HG03342 (cell line): Measurements from ENCODE around the gene ADAM12.

Experiments
- ATAC-seq: cut with Tn5 transposase; IDR thresholded peaks from one replicate; pipeline ENCODE4 v1.9.1; 2021; ENCODE audit warnings: mild to moderate bottlenecking, moderate library complexity; ENCODE audit not compliant: unreplicated experiment

ADAM12 gene

DNA sequence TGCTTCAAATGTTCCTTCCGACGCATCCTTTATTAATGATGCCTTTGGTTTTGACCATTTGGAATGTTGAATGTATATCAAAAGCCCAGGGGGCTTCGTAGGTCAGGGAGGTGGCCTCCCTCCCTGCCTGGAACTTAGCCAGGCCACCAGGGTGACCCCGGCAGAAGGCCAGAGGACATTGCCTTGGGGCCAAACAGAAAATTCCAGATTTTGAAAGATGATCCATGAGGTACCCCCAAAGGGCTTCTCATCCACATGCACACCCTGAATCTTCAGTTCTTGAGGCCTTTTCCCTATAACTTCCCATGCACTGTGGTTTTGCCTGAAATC, 171.7 kb downstream of the ADAM12 start:
- ATAC-seq: no peak

DNA sequence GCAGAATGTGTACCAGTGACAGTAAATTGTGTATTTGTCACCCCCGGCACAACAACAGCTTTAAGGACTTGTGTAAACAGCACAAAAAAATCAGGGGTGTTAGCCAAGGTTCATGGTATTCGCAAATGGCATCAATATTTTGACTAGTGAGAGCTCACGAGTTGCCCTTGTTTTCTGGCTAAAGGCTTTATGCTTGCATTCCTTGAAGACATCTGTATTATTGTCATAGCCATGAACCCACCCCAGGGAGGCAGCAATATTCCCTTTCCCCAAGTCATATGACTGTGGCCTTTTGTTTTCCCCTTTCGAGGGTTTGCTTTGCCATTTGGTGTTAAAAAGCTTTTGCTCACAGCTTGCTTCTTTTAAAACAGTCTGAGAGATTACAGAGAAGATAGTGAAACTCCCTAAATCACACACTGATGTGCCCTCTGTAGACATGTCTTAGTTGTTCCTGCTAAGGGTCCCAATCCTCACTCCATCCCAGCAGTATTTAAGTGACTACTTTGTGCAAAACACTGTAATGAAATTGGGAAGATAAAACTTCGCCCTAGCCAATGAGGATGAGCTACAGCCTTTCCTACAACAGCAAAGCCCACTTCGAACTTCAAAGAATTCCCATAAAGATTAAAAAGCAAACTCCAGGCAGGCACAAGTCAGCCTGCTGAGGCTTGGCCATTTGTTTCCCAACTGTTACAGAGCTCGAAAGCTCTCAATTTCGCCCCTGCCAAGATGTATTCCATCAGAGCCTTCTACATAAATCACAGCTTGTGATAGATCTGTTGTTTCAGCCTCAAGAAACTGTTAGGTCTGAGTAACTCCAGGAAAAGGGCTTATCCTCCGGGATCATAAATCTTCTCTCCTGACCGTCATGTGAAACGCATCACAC, 172.3 kb downstream of the ADAM12 start:
- no peak for ATAC-seq

DNA sequence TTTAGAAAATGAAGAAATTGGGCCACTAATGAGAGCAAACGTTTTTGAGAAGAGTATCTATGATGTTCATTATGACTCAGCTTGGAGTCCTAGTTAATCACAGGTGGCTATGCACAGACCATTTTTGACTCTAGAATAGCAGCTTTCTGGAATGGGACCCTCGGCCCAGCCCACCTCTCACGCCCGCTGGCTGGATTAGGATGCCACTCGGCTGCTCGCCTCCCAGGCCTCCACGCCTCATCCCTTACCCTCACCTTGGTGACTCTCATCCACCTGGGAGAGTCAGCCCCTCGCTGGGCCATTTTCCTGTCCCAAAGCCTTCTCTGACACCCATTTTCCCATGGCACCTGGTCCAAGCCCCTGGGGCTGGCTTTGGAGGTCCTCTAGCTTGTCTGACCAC, 173.6 kb downstream of the ADAM12 start:
- ATAC-seq: no peak

DNA sequence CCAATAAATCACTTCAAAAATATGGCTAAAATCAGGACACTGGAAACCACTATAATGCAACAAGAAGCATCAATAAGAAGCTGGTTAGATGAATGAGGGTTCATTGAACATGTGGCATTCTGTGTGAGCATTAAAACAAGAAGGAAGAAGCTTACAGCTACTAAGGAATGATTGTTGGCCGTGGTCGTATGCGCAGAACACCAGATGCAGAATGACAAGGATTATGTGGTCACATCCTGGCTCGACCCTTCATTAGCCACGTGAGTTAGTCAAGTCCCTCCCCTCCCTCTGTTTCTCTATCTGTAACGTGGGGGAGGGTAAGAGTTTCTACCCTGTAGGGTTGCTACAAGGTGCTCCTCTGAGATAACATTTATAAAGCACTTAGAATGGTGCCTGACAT, 174.3 kb downstream of the ADAM12 start:
- no peak for ATAC-seq

DNA sequence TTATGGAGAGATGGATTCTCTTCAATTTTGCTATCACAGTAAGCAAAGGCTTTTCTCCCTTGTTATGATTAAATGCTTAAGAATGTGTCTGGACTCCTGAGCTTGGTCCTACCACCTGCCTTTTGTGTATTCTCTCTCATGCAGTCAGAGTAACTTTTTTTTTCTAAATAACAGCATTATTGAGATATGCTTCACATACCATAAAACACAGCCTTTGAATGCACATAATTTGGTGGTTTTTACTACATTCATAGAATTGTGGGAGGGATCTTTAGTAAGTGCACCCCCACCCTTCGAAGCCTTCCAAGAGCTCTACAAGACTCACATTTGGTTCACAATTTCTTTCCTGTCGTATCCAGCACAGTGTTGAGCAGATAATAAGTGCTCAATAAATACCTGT, 175.5 kb downstream of the ADAM12 start:
- no peak for ATAC-seq

DNA sequence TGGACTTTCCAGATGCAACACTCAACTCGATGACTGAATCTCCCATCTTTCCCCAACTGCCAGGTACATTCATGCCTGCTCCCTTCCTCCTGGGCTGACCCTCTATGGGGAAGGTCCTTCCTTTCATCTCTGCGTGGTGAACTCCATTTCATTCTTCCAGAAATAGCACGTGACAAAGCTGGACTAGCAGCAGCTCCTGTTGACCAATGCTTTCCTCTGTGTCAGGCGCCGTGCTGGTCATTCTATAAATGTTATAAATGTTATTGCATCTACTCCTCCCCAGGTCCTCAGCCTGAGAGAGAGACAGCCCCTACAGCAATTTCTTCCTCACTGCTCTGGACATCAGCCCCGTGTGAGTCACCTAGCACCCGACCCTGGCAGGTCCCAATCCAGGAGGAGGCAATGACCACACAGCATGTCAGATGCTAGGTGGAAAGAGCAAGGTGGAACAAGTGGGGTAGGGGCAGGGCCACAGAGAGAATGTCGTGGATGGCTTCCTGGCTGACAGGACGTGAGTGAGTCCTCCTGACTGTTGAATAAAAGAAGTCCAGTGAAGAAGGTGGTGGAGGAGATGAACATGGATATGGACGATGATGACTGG, 178.1 kb downstream of the ADAM12 start:
- no peak for ATAC-seq

GRCh38 chr10:126209451-126209850, 178.8 kb downstream of the ADAM12 start:
- no peak for ATAC-seq

DNA sequence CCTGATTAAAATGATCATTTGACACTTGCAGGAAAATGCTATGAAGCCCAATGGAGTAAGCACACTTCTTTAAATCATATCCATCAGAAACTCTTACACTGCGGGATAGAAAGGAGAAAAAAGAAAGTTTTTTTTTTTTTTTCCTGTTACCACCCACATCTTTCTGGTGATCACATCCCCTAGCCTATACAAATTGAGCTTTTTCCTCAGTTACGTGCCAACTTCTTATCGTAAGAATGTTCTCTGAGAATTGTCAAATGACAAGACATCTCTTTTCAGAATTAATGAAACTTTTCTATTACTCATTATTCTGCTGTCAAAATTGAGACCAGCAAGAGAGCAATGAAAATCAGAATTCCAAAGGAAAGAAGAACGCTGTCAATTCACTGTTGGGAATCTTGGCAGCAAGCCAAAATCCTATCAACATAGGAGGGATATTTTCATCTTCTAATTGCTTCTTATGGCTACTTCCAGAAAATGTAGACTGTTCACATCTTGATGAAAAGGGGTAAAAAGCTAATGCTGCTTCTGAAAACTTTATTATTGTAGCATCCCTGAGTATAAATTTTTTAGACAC, 179.5 kb downstream of the ADAM12 start:
- ATAC-seq: no peak

DNA sequence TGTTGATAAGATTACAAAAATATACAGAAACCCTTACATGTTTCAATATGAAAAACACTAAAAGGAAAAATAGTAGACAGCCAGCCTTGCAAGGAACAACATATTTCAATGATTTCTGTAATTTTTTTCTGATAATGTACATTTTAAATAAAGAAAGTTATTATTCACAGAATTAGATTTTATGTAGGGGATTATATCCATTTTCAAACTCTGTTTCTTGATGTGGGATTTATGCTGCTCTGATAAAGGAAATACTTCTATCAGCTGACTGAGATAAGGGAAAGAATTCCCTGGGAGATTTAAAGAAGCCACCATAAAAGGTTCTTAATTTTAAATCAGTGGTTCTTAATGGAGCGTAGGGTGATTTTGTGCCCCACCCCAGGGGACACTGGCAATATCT, 180.4 kb downstream of the ADAM12 start:
- no peak for ATAC-seq

DNA sequence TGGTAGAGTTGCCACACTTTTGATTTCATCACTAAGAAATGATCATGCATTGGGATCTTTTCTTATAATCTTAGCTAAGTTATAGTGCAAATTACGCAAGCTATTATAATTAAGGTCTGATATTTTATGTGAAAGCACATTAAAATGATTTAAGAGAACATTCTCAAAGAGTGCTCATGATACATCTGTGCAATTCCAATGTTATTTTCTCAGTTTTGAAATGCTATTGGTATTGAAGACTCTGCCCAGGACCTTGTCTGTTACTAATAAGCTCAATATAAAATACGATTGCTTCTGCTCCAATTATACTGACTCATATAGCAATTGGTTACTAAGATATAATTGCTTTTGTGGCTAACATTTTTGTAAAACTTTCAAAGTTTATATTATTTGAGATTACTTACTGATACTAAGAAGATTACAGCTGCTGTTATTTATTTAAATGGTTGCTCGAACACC, 180.9 kb downstream of the ADAM12 start:
- ATAC-seq: no peak

GRCh38 chr10:126205486-126206205, 182.6 kb downstream of the ADAM12 start:
- ATAC-seq: no peak

GRCh38 chr10:126204320-126204719, 184.0 kb downstream of the ADAM12 start:
- no peak for ATAC-seq

- ATAC-seq: no peak
Observed at GRCh38 chr10:126203746-126204145, 184.5 kb downstream of the ADAM12 start.

DNA sequence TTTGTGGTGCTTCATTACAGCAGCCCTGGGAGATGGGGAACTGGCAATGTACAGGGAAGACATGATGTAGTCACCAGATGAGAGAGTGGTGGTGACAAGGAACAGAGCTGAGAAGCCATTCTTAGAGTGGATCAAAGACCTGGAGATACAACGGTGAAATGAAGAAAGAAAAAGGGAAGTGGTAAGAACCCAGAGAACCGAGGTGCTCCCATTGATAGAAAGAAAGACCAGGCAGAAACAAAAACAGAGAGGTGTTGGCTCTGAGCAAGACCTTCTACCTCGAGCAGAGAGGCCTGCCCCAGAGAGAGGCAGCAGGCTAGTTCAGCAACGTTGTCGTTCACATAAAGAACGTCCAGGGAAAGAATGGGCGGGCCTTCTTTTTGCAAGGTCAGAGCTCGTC, 186.7 kb downstream of the ADAM12 start:
- no peak for ATAC-seq

DNA sequence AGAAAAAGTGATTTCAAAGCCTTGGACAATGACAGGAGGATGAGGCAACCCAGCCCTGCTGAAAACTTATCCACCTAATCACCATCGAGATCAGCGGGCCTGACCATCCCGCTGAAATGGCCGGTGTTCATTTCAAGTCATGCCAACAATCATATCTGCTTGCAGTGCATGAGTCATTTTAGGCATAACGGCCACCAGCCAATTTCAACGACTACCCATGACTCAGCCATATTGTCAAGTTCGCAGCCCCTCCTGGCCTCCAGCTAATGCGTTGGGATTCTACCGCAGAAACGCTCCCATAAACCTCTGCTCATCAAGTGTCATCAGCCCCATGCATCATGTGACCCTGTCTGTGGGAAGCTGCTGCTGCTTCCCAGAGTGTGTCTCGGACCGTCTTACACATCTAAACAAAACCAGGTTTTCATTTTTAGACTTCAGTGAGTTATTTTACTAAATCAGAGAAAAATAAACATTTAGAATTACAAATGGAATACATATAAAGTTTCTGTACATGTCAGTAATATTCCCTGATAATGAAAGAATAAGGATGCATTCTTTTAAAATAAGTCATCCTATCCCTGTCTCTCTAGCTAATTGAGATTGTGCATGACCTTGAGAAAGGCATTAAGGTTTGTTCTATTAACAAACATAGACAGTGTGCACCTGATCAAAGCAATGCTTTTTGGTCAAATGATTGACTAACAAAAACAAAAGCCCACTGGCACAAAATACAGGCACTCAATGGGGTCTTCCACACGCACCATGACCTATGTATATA, 188.9 kb downstream of the ADAM12 start:
- no peak for ATAC-seq

GRCh38 chr10:126198681-126199080, 189.6 kb downstream of the ADAM12 start:
- no peak for ATAC-seq

GRCh38 chr10:126197036-126197543, 191.2 kb downstream of the ADAM12 start:
- no peak for ATAC-seq

GRCh38 chr10:126196281-126196680, 192.0 kb downstream of the ADAM12 start:
- no peak for ATAC-seq

DNA sequence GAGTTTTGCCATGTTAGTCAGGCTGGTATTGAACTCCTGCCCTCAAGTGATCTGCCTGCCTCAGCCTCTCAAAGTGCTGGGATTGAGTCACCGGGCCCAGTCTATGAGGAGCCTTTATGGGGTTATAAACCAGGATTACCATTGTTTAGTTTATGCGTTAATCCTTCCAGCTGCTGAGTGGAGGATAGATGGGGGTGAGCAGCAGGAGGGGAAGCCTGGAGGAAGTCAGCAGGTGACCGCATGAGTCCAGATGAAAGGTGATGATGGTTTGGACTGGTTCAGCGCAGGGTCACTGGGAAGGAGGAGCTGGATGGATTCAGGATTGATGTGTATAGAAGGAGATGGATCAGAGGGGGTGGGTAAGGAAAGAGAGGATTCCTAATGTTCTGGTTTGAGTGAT, 197.1 kb downstream of the ADAM12 start:
- ATAC-seq: no peak

GRCh38 chr10:126188679-126189200, 199.5 kb downstream of the ADAM12 start:
- no peak for ATAC-seq
